Activated gamma-delta T cell (primary cell): Measurements from ENCODE around the gene RHOBTB1.

Source experiments
- DNase-seq: peaks from one replicate; lab custom pipeline; 2025; lab: John Stamatoyannopoulos, UW

The RHOBTB1 gene

GRCh38 chr10:60820093-60820754 is 123.8 kb downstream of the RHOBTB1 start:
- DNase-seq, result no peak
